Gastrocnemius medialis (tissue), 4 donors: Measurements from ENCODE around the gene SIRPB1. TPM values are rescaled to one million over a fixed set of nuclear protein-coding genes. Genes with fewer than 3 reads are reported as not detected.
"Not testable (repeated sequence)": the region's sequence is repeated elsewhere in the genome, so short reads cannot be mapped to it uniquely, and the experiment has no call there.

Experiments
- ATAC-seq, 2 donors: fragments of 150-250 bp; one replicate each; pipeline ENCODE4 v1.9.1; 2016
- DNase-seq, 2 donors: peaks; one replicate each; pipeline ENCODE4 v3.0.0-alpha.2; 2019
- H3K27ac ChIP-seq, 4 donors: fragments of 200-600 bp; sonication (generic); 1 replicate in 1 of 4; 2 replicates in 3 of 4; pipeline ENCODE4 v1.5.1; 2016 to 2018; ENCODE audit warnings: mild to moderate bottlenecking in 2 of 4, moderate library complexity in 1 of 4
- H3K27me3 ChIP-seq, 3 donors: fragments of 200-600 bp; sonication (generic) in 2 of 3; 1 replicate in 1 of 3; 2 replicates in 2 of 3; pipeline versions ENCODE4 v1.5.1 to v1.6.0; 2016 to 2019; ENCODE audit warnings: mild to moderate bottlenecking in 1 of 3, moderate library complexity in 1 of 3
- H3K36me3 ChIP-seq, 2 donors: fragments of 200-600 bp; sonication (generic) in 1 of 2; one replicate each; pipeline ENCODE4 v1.5.1; 2017 to 2018
- H3K4me1 ChIP-seq, 2 donors: fragments of 200-600 bp; sonication (generic) in 1 of 2; one replicate each; pipeline ENCODE4 v1.5.1; 2016 to 2017; ENCODE audit warnings: mild to moderate bottlenecking in 2 of 2
- H3K4me3 ChIP-seq, 4 donors: fragments of 200-600 bp; sonication (generic) in 3 of 4; 1 replicate in 1 of 4; 2 replicates in 3 of 4; pipeline ENCODE4 v1.5.1; 2016 to 2019; ENCODE audit warnings: mild to moderate bottlenecking in 2 of 4
- H3K9me3 ChIP-seq, 3 donors: fragments of 200-600 bp; sonication (generic) in 2 of 3; 1 replicate in 1 of 3; 2 replicates in 2 of 3; pipeline ENCODE4 v1.5.1; 2016 to 2019
- CTCF ChIP-seq, 5 experiments: fragments of 450-650 bp in 3 of 5; fragments of 200-600 bp in 2 of 5; sonication (generic) in 2 of 5; IDR thresholded peaks in 4 of 5; conservative IDR thresholded peaks in 1 of 5; 1 replicate in 4 of 5; 2 replicates in 1 of 5; pipeline ENCODE4 v1.5.1; 2016 to 2019; ENCODE audit warnings: antibody characterized with exemption in 5 of 5, mild to moderate bottlenecking in 3 of 5, moderate library complexity in 3 of 5
- POLR2A ChIP-seq, 2 donors: fragments of 450-650 bp; IDR thresholded peaks; one replicate each; pipeline ENCODE4 v1.6.1; 2017; ENCODE audit warnings: antibody characterized with exemption in 2 of 2, mild to moderate bottlenecking in 2 of 2, moderate library complexity in 2 of 2
- in situ Hi-C, 4 donors: fragments of 200-750 bp; cut with MboI; loops; one replicate each; pipeline versions ENCODE4 v1.15.0 to v1.8.0; 2017; ENCODE audit warnings: low sequenced_read_pairs in 4 of 4
- intact Hi-C: fragments of 100-400 bp; cut with DNase I; formaldehyde crosslinking; loops from one replicate; pipeline ENCODE4 v1.15.1; 2023; ENCODE audit warnings: low total_unique reads
- total RNA-seq, 4 donors: library from RNA; depleted of rRNA; stranded (reverse); fragments of >200 nt; gene quantifications; one replicate each; pipeline versions ENCODE4 v1.1.0 to v1.2.3, GENCODE V29; 2016

Gene SIRPB1
- total RNA-seq, 4 donors from 2014 or later: 0.20 to 4.4 (median 1.8) TPM; not detected in 1

GRCh38 chr20:1621316-1621715 lies 1.5 kb upstream of the SIRPB1 start:
- no peaks in the 10 kb centered on the region for H3K36me3 ChIP-seq
- no peaks in the 10 kb centered on the region for H3K27me3 ChIP-seq
- in situ Hi-C loops (loop anchor here in 1 of 4 donors (10.0 kb wide), 1 partner anchor 57 kb away; no protein-coding TSS in a partner anchor), intact Hi-C loops (no loop called here)
- no peaks in the 10 kb centered on the region for H3K4me1 ChIP-seq
- TF ChIP-seq POLR2A (IDR thresholded peaks at IDR 0.05) (no peak), CTCF (IDR thresholded peaks at IDR 0.05 in 4 of 5, conservative IDR thresholded peaks at IDR 0.05 in 1 of 5) (no peak)
- H3K9me3 ChIP-seq: no peaks in the 10 kb centered on the region
- DNase-seq (no peak), ATAC-seq (no peak)
- no peak overlapping the region for H3K4me3 ChIP-seq
- H3K27ac ChIP-seq: no peak overlapping the region

- H3K4me3 ChIP-seq: no peak overlapping the region
- no peak overlapping the region for H3K27ac ChIP-seq
- no peaks in the 10 kb centered on the region for H3K4me1 ChIP-seq
- intact Hi-C loops (no loop called here), in situ Hi-C loops (loop anchor here in 1 of 4 donors (5.0 kb wide), 1 partner anchor 42 kb away; no protein-coding TSS in a partner anchor)
- no peaks in the 10 kb centered on the region for H3K36me3 ChIP-seq
- no peak for ATAC-seq
- no peaks in the 10 kb centered on the region for H3K27me3 ChIP-seq
- TF ChIP-seq CTCF (IDR thresholded peaks at IDR 0.05 in 4 of 5, conservative IDR thresholded peaks at IDR 0.05 in 1 of 5) (no peak), POLR2A (IDR thresholded peaks at IDR 0.05) (no peak)
- no peaks in the 10 kb centered on the region for H3K9me3 ChIP-seq
- no peak for DNase-seq
Observed at GRCh38 chr20:1618954-1619540, 762 bp downstream of the SIRPB1 start.

- DNase-seq: no peak
- Histone ChIP-seq H3K27ac (no peak overlapping the region), H3K4me3 (no peak overlapping the region), H3K36me3 (no peaks in the 10 kb centered on the region), H3K4me1 (no peaks in the 10 kb centered on the region), H3K9me3 (no peaks in the 10 kb centered on the region), H3K27me3 (no peaks in the 10 kb centered on the region)
- intact Hi-C loops: no loop called here
- in situ Hi-C loops: loop anchor here in 1 of 4 donors (5.0 kb wide), 1 partner anchor 41 kb away; no protein-coding TSS in a partner anchor
- no peak for ATAC-seq
- TF ChIP-seq POLR2A (IDR thresholded peaks at IDR 0.05): no peak
- no peak for TF ChIP-seq CTCF (IDR thresholded peaks at IDR 0.05 in 4 of 5, conservative IDR thresholded peaks at IDR 0.05 in 1 of 5)
Observed at GRCh38 chr20:1618479-1618878, 1.3 kb downstream of the SIRPB1 start.

- in situ Hi-C loops: loop anchor here in 1 of 4 donors (5.0 kb wide), 1 partner anchor 40 kb away; no protein-coding TSS in a partner anchor
- H3K4me3 ChIP-seq: no peak overlapping the region
- H3K27ac ChIP-seq: no peak overlapping the region
- H3K36me3 ChIP-seq: no peaks in the 10 kb centered on the region
- no peaks in the 10 kb centered on the region for H3K27me3 ChIP-seq
- ATAC-seq: no peak
- intact Hi-C loops: no loop called here
- no peaks in the 10 kb centered on the region for H3K9me3 ChIP-seq
- no peak for DNase-seq
- no peak for TF ChIP-seq CTCF (IDR thresholded peaks at IDR 0.05 in 4 of 5, conservative IDR thresholded peaks at IDR 0.05 in 1 of 5)
- no peaks in the 10 kb centered on the region for H3K4me1 ChIP-seq
Observed at GRCh38 chr20:1616858-1617434, 2.9 kb downstream of the SIRPB1 start.

- H3K4me3 ChIP-seq, ATAC-seq: not testable (repeated sequence)
Observed at GRCh38 chr20:1610404-1610803, 9.4 kb downstream of the SIRPB1 start.

GRCh38 chr20:1608678-1609347 lies 11.0 kb downstream of the SIRPB1 start:
- in situ Hi-C loops, H3K27ac ChIP-seq, H3K27me3 ChIP-seq, DNase-seq, ATAC-seq, H3K4me1 ChIP-seq, H3K9me3 ChIP-seq, H3K36me3 ChIP-seq, H3K4me3 ChIP-seq, intact Hi-C loops: not testable (repeated sequence)

More at GRCh38 chr20:1610404-1610803, 9.4 kb downstream of the SIRPB1 start:
- intact Hi-C loops, H3K4me1 ChIP-seq, H3K27me3 ChIP-seq, DNase-seq, in situ Hi-C loops, H3K36me3 ChIP-seq, H3K9me3 ChIP-seq, H3K27ac ChIP-seq: not testable (repeated sequence)
